Keratinocyte (primary cell): ENCODE results near the gene SUN1. TPM values are rescaled to one million over a fixed set of nuclear protein-coding genes. Genes with fewer than 3 reads are reported as not detected.

Source experiments
- DNase-seq: peaks from one replicate; pipeline ENCODE4 v3.0.0-alpha.2; 2011; ENCODE audit warnings: low read depth, missing footprints, low spot score
- FAIRE-seq: peaks from 2 replicates; lab custom pipeline; 2011; peaks lifted over from hg19 to GRCh38; lab: Jason Lieb, UNC
- H2AFZ ChIP-seq: 2 replicates; pipeline ENCODE4 v1.6.0; 2012; ENCODE audit warnings: low read length, control low read depth, inconsistent platforms; ENCODE audit not compliant: control insufficient read depth
- H3K27ac ChIP-seq: 2 replicates; pipeline ENCODE4 v1.5.1; 2011; ENCODE audit warnings: low read length; ENCODE audit not compliant: control insufficient read depth, insufficient read depth
- H3K27me3 ChIP-seq: 3 replicates; pipeline ENCODE4 v1.6.0; 2011; ENCODE audit warnings: low read length; ENCODE audit not compliant: control insufficient read depth, insufficient read depth; ENCODE audit errors: extremely low read depth
- H3K36me3 ChIP-seq, 2 experiments: 2 replicates in 1 of 2; 3 replicates in 1 of 2; pipeline ENCODE4 v1.5.1; 2011; ENCODE audit warnings: low read length in 2 of 2, mild to moderate bottlenecking in 1 of 2; ENCODE audit not compliant: control insufficient read depth in 2 of 2, insufficient read depth in 2 of 2; ENCODE audit errors: extremely low read depth in 1 of 2
- H3K4me1 ChIP-seq: 3 replicates; pipeline ENCODE4 v1.5.1; 2011; ENCODE audit warnings: low read length; ENCODE audit not compliant: control insufficient read depth, insufficient read depth; ENCODE audit errors: extremely low read depth
- H3K4me2 ChIP-seq: 3 replicates; pipeline ENCODE4 v1.6.0; 2011; ENCODE audit warnings: low read depth, low read length; ENCODE audit not compliant: control insufficient read depth, insufficient read depth; ENCODE audit errors: extremely low read depth
- H3K4me3 ChIP-seq, 3 experiments: fragments of 200-600 bp in 1 of 3; sonication (generic) in 1 of 3; 2 replicates in 2 of 3; 3 replicates in 1 of 3; pipeline ENCODE4 v1.5.1; 2011 to 2016; ENCODE audit warnings: low read length in 3 of 3, mild to moderate bottlenecking in 3 of 3, control low read depth in 2 of 3, inconsistent platforms in 1 of 3, low read depth in 1 of 3, mixed read lengths in 1 of 3, mixed run types in 1 of 3, moderate library complexity in 1 of 3; ENCODE audit not compliant: control insufficient read depth in 2 of 3, insufficient read depth in 2 of 3; ENCODE audit errors: extremely low read depth in 1 of 3
- H3K79me2 ChIP-seq: 2 replicates; pipeline ENCODE4 v1.6.0; 2012; ENCODE audit warnings: low read length; ENCODE audit not compliant: control insufficient read depth, insufficient read depth
- H3K9ac ChIP-seq: 3 replicates; pipeline ENCODE4 v1.6.0; 2011; ENCODE audit warnings: low read length; ENCODE audit not compliant: control insufficient read depth, insufficient read depth; ENCODE audit errors: extremely low read depth
- H3K9me1 ChIP-seq: 3 replicates; pipeline ENCODE4 v1.6.0; 2011; ENCODE audit warnings: low read length; ENCODE audit not compliant: control insufficient read depth, insufficient read depth; ENCODE audit errors: extremely low read depth
- H3K9me3 ChIP-seq: 2 replicates; pipeline ENCODE4 v1.5.1; 2012; ENCODE audit warnings: low read depth, low read length; ENCODE audit not compliant: control insufficient read depth
- H4K20me1 ChIP-seq: 3 replicates; pipeline ENCODE4 v1.6.0; 2011; ENCODE audit warnings: low read length; ENCODE audit not compliant: control insufficient read depth, insufficient read depth; ENCODE audit errors: extremely low read depth
- EZH2 ChIP-seq: IDR thresholded peaks from one replicate; pipeline ENCODE4 v1.6.1; 2012; ENCODE audit warnings: inconsistent platforms, mild to moderate bottlenecking, low read length, moderate library complexity
- dilution Hi-C: fragments of 300-500 bp; cut with MboI; formaldehyde crosslinking; loops from one replicate; pipeline ENCODE4 v1.7.0; 2020; ENCODE audit warnings: low sequenced_read_pairs; ENCODE audit not compliant: extremely low pct_ligation_motif_present
- polyA plus RNA-seq, 5 experiments: library from polyadenylated mRNA; depleted of rRNA in 3 of 5; stranded (reverse) in 3 of 5; stranded (forward) in 1 of 5; unstranded in 1 of 5; fragments of >200 nt; gene quantifications; 1 replicate in 1 of 5; 2 replicates in 3 of 5; 3 replicates in 1 of 5; pipeline versions ENCODE4 v1.2.1 to v1.2.3, GENCODE V29; 2011 to 2012; ENCODE audit warnings: missing spikeins in 2 of 5, low read depth in 1 of 5, low replicate concordance in 1 of 5
- TF ChIP-seq, protein P1 (sequence below), 3 experiments: IDR thresholded peaks in 1 of 3; conservative IDR thresholded peaks in 1 of 3; optimal IDR thresholded peaks in 1 of 3; 2 replicates in 2 of 3; 3 replicates in 1 of 3; pipeline versions ENCODE3 to v1.5.1; 2011; ENCODE audit warnings: low read length in 3 of 3, mild to moderate bottlenecking in 3 of 3, moderate library complexity in 2 of 3, control low read depth in 1 of 3, inconsistent platforms in 1 of 3; ENCODE audit not compliant: insufficient read depth in 2 of 3; ENCODE audit errors: extremely low read depth in 1 of 3

SUN1 gene
- polyA plus RNA-seq, 1 donor (not counting 4 experiments of a cell fraction or from before 2014, with no cell fraction given), result 166 TPM

- dilution Hi-C loops, result no loop called here
- no peak overlapping the region for H3K27ac ChIP-seq
- peaks cover 72% of the 10 kb centered on the region for H3K79me2 ChIP-seq
- TF ChIP-seq, protein P1, sequence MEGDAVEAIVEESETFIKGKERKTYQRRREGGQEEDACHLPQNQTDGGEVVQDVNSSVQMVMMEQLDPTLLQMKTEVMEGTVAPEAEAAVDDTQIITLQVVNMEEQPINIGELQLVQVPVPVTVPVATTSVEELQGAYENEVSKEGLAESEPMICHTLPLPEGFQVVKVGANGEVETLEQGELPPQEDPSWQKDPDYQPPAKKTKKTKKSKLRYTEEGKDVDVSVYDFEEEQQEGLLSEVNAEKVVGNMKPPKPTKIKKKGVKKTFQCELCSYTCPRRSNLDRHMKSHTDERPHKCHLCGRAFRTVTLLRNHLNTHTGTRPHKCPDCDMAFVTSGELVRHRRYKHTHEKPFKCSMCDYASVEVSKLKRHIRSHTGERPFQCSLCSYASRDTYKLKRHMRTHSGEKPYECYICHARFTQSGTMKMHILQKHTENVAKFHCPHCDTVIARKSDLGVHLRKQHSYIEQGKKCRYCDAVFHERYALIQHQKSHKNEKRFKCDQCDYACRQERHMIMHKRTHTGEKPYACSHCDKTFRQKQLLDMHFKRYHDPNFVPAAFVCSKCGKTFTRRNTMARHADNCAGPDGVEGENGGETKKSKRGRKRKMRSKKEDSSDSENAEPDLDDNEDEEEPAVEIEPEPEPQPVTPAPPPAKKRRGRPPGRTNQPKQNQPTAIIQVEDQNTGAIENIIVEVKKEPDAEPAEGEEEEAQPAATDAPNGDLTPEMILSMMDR (optimal IDR thresholded peaks at IDR 0.05 in 1 of 3, IDR thresholded peaks at IDR 0.05 in 1 of 3, conservative IDR thresholded peaks at IDR 0.05 in 1 of 3; ENCODE audit: extremely low read depth in 1 of 3, insufficient read depth in 2 of 3, low read length in 3 of 3), result no peak
- TF ChIP-seq EZH2, result no peak
- no peak overlapping the region for H2AFZ ChIP-seq
- DNase-seq (no peak), FAIRE-seq (no peak)
- no peaks in the 10 kb centered on the region for H3K9me3 ChIP-seq
- no peak overlapping the region for H3K4me3 ChIP-seq
- H3K9me1 ChIP-seq, result no peaks in the 10 kb centered on the region
- H3K4me1 ChIP-seq, result no peaks in the 10 kb centered on the region
- no peak overlapping the region for H3K9ac ChIP-seq
- H3K27me3 ChIP-seq, result no peaks in the 10 kb centered on the region
- no peak overlapping the region for H3K4me2 ChIP-seq
- H4K20me1 ChIP-seq, result peaks cover 14% of the 10 kb centered on the region
- H3K36me3 ChIP-seq, result peaks cover 21 to 22% of the 10 kb centered on the region in 2 experiments
Measured at GRCh38 chr7:886626-887487, 54.6 kb downstream of the SUN1 start.

- Histone ChIP-seq H4K20me1 (peaks cover 14% of the 10 kb centered on the region), H3K4me3 (no peak overlapping the region), H3K79me2 (peaks cover 67% of the 10 kb centered on the region), H2AFZ (no peak overlapping the region), H3K4me2 (no peak overlapping the region), H3K27ac (no peak overlapping the region), H3K9ac (no peak overlapping the region), H3K9me1 (no peaks in the 10 kb centered on the region), H3K4me1 (no peaks in the 10 kb centered on the region), H3K36me3 (peaks cover 26% of the 10 kb centered on the region in 2 experiments), H3K27me3 (no peaks in the 10 kb centered on the region), H3K9me3 (no peaks in the 10 kb centered on the region)
- FAIRE-seq (no peak), DNase-seq (no peak)
- no peak for TF ChIP-seq EZH2
- TF ChIP-seq, protein P1 (optimal IDR thresholded peaks at IDR 0.05 in 1 of 3, IDR thresholded peaks at IDR 0.05 in 1 of 3, conservative IDR thresholded peaks at IDR 0.05 in 1 of 3; ENCODE audit: extremely low read depth in 1 of 3, insufficient read depth in 2 of 3, low read length in 3 of 3), result no peak
- dilution Hi-C loops, result no loop called here
Measured at GRCh38 chr7:887488-887820, 55.2 kb downstream of the SUN1 start.
